ENCODE data around the gene CD4.

The CD4 gene

DNA sequence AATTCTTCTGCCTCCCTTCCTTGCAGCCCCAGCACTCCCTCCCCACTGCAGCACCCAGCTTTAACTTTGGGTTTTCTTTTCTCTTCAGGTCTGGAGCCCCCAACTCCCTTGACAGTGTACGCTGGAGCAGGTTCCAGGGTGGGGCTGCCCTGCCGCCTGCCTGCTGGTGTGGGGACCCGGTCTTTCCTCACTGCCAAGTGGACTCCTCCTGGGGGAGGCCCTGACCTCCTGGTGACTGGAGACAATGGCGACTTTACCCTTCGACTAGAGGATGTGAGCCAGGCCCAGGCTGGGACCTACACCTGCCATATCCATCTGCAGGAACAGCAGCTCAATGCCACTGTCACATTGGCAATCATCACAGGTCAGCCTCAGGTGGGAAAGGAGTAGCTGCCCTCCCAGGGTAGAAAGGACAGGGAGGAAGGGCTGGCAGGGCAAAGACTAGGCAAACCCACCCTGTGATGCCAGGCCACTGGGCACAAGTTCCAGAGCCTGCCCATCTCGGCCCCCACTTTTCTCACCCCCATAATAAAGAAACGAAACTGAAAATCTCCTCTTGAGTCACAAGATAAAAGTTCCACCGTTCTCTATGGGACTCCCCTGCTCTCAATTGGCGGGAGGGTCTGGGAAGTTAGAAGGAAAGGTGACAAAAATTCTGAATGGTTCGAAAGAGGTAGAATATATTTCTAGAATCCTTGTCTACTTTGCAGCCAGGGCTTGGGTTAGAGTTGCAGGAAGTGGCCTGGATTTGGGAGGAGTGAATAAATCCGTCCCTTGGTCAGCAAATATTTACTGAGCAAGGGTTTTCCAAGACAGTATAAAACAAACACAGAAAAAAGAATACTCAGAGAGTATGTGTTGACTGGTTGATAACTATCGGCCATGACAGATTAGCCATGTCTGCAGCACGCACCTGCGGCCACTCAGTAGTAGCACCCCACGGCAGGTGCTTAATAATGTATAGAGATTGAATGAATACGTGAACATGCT lies 13.8 kb upstream of the CD4 start:
- in situ Hi-C loops (cut with MboI; ENCODE audit: low sequenced_read_pairs): no loop called here

DNA sequence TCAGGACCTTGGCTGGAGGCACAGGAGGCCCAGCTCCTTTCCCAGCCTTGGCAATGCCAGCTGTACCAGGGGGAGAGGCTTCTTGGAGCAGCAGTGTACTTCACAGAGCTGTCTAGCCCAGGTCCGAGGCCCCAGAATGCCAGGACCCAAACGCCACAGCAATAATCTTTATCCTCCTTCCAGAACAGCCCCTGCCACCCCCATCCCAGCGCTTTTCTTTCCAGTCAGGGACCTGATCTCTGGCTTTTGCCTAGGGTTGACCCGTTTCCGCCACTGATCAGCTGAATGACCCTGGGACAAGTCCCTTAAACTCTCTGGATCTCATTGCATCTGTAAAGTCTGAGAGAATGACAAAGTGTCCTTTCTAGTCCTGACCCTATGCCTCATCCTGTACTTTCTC lies 11.9 kb upstream of the CD4 start:
- in situ Hi-C loops (cut with MboI; ENCODE audit: low sequenced_read_pairs): no loop called here

DNA sequence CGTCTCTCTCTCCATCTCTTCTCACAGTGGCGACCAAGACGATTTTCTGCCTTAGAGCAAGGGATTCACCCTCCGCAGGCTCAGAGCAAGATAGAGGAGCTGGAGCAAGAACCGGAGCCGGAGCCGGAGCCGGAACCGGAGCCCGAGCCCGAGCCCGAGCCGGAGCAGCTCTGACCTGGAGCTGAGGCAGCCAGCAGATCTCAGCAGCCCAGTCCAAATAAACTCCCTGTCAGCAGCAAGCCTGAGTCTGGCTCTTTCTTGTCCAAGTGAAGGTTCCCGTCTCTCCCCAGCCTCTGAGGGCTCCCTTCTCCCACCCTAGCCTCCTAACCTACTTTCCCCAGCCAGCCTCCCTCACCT lies 11.1 kb upstream of the CD4 start:
- in situ Hi-C loops (cut with MboI; ENCODE audit: low sequenced_read_pairs): no loop called here

DNA sequence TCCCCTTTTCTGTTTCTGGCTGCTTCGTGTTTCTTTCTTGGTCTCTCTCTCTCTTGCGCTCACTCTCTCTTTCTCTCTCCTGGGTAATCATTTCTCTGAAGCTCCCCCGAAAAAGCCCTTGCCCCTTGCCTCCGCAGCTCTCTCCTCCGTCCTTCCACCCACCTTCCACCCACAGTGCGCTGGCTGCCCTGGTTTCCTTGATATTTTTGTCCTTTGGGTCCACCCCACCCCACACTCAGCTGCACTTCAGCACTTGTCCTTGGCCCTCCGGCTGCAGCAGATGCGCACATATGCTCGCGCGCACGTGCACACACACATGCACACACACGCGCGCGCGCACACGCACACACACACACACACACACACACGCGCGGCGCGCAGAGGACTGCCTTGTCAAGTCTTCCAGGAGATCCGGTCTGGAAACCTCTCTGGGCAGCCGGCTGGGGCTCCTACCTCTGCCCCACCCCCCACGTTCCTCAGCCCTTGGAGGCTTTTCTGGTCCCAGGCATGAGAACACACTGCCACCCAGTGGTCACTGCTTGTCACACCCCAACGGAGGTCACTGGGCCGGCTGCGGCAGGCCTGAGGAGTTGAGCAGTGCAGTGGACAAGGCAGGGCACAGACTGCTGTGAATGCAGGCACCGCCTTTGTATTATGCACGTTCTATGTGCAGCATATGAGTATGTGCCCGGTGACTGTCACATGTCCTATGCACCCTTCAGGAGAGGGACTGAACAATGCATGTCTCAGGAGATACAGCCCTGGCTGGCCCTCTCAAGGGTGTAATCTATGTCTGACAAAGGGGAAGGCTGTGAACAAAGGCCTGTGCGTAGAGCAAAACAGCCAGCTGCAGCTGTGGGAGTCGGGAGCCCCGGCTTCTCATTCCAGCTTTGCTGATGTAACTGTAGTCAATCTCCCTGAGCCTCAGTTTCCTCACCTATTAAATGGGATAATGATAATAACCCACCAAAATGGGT lies 10.5 kb upstream of the CD4 start:
- in situ Hi-C loops (cut with MboI; ENCODE audit: low sequenced_read_pairs): no loop called here

DNA sequence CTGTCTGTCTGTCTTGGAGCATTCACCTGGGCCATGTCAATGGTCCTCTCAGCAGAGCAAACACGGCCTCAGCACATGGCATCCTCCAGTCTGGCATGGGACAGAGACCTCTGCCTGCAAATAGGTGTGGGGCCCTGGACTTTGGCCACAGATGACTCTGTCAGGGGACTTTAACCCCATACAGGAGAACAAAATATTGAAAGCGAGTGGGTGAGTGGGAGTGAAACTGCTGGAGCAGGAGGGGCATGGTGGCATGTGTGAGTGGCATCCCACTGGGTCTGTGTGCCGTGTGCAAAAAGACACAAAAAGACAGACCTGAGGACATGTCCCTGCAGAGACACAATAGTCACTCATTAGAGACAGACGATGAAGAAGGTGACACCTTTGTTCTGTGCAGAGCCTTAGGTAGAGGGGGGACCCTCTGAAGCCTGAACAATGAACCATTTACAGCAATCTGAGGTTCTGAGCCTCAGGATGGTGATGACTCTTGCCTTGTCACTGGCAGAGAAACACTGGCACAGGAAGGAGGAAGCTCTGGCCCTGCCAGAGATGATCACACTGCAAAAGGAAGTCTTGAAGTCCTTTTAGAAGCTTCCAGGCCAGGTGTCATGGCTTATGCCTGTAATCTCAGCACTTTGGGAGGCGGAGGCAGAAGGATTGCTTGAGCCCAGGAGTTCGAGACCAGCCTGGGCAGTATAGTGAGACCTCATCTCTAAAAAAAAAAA lies 9.5 kb upstream of the CD4 start:
- in situ Hi-C loops (cut with MboI; ENCODE audit: low sequenced_read_pairs): no loop called here

DNA sequence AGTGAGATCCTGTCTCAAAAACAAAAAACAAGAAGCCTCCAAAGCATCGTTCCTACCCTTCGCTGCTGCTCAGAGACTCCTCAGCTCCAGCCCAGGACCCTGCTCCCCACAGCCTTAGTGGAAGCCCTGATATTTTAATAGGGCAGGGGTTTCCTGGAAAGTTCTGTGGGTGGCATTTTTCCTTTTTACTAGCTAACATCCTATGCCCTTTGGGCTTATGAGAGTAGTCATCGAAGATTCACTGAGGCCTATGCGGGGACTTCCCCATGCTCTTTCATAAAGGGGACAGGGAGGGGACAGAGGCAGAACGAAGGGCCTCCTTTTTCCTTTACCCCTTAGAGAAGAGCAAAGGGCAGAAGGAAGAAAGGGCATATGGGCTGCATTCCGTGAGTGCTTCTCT lies 8.8 kb upstream of the CD4 start:
- in situ Hi-C loops (cut with MboI; ENCODE audit: low sequenced_read_pairs): no loop called here

DNA sequence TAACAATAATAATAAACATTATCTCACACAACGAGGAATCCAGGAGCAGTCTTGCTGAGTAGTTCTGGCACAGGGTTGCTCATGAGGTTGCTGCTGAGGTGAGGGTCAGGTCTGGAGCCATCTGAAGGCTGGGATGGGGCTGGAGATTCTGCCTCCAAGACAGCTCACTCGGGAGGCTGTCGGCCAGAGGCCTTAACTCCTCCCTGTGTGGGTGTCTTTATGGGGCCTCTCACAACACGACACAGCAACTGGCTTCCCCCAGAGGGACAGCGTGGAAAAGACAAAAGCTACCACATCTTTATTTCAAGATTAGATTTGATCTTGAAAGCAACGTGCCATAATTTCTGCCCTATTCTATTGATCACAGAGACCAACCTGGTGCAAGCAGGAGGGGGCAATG lies 7.2 kb upstream of the CD4 start:
- in situ Hi-C loops (cut with MboI; ENCODE audit: low sequenced_read_pairs): no loop called here

DNA sequence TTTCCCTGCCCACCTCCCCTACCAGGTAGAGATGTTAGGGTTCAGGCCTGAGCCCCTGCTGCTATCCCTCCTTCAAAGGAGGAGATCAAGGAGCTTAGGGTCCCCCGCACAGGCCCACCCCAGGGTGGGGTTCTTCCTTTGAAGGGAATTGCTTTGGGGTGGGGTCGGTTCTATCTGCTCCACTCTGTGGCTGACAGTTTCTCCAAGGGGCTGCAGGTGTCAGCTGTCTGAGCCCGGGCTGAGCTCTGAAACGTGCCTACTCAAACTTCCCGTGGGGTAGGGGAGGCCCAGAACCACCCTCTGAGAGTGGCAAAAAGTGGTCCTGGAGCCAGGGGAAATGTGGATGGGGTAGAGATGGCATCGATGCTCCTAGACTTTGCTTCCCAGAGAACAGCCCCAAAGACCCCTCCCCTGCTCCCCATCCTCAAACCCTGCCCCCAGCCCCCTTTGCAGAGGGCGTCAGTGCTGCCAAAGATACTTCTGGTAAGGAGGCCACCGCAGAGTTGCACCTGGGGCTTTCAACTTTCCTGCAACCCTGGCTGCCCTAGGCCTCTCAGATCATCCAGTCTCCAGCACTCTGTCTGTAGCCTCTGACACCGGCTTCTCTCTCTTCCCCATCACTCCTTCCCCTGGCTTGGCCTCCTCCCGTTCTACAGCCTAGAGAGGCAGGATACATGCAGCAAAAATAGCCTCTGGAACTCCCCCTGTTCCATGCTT lies 6.3 kb upstream of the CD4 start:
- in situ Hi-C loops (cut with MboI; ENCODE audit: low sequenced_read_pairs): no loop called here

DNA sequence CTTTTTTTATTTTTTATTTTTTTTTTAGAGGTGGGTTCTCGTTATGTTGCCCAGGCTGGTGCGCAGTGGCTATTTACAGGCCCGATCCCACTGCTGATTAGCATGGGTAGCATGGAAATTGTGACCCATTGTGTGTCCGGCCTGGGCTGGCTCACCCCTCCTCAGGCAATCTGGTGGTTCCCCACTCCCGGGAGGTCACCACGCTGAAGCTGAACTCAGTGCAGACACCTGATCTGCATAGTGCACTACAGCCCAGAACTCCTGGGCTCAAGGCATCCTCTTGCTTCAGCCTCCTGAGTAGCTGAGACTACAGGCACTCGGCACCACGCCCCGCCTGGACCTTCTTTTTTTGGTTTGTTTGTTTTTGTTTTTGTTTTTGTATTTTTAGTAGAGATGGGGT lies 5.5 kb upstream of the CD4 start:
- in situ Hi-C loops (cut with MboI; ENCODE audit: low sequenced_read_pairs): no loop called here

DNA sequence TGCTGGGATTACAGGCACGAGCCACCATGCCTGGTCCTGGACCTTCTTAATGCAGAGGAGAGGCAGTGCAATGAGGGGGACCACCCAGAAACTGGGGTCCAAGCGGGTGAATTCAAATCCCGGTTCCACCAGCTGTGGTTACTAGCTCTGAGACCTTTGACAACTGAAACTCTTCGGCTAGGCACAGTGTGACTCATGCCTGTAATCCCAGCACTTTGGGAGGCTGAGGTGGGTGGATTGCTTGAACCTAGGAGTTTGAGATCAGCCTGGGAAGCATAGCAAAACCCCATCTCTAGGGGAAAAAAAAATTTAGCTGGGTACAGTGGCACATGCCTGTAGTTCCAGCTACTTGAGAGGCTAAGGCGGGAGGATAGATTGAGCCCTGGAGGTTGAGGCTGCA lies 5.0 kb upstream of the CD4 start:
- in situ Hi-C loops (cut with MboI; ENCODE audit: low sequenced_read_pairs): no loop called here

DNA sequence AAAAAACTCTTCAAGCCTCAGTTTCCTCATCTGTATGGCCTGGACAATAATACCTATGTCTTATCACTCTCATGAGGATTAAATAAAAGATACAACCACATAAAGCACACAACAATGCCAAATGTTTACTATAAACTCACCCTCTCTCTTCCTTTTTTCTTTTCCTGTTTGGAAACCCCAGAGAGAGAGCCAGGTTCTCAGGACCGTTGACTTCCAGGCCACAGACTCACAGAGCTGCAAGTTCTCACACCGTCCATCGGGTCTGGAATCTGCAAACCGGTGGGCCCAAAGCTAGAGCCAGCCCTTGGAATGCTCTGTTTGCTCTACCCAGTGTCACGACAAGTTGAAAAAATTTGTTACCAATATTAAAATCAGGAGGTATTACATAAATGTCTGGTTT lies 4.6 kb upstream of the CD4 start:
- in situ Hi-C loops (cut with MboI; ENCODE audit: low sequenced_read_pairs): no loop called here

DNA sequence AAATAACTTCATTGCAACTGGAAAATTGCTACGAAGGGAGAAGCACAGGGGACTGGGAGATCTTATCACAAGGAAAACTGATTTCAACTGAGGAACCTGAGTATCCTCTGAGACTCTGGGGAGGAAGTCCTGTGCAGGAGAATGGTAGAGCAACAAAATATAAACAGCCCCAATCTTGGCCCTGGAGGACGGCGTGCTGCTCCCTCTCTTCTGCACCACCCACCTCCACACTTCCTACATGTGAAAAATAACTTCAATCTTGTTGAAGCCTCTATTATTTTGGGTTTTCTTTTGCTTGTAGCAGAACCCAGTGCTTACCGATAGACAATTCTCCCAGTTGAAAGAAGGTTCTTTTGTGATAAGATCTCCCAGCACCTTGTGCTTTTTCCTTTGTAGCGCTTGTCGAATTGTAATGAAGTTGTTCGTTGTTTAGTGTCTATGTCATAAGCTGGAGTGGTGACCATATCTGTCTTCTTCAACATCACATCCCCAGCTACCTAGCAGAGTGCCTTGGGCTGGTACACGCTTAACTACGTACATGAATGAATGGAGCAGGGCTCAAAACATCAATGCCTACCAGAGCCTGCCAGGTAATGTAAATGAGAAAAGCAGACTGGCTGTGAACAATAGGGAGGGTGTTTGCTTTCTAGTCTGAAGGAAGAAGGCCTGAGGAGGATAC lies 2.8 kb upstream of the CD4 start:
- in situ Hi-C loops (cut with MboI; ENCODE audit: low sequenced_read_pairs): no loop called here

DNA sequence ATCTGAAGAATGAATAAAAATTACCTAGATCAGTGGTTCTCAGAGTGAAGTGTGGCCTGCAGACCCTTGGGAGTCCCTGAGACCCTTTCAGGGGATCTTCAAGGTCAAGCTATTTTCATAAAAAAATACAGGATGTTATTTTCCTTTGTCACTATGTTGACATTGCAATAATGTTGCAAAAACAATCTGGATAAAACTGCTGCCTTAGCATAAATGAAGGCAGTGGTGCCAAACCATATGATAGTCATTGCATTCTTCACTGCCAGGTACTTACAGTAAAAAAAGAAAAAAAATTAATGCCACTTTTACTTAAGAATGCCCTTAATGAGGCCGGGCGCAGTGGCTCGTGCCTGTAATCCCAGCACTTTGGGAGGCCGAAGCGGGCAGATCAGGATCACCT lies 2.0 kb upstream of the CD4 start:
- in situ Hi-C loops (cut with MboI; ENCODE audit: low sequenced_read_pairs): no loop called here

DNA sequence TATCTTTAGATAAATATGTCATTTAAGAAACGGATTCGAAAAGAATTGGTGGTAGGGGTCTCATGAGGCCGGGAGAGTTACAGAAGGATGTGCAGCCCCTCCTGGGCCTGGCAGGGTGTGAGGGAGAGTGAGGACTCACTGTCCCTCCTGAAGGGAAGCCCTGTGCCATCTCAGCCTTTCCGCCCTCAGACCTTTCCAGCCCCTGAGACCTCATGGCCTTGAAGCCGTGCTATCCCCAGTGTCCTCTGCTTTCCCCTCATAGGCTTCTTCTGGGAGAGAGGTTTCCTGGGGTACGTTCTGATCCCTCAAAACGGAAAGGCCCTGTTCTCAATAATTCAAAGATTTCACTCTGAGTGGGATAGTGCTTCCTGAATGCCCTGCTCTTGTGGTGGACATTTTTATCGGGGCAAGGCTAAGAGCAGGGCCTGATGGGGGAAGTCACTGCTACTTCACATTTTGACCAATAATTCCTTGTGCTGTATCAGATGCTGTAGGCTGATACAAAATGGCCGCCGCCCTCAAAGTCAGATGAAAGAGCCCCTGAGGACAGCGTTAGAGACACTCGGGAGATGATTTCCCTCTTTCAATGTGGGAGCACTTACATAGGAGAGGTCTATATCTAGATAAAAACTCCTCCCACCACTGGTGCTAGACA lies 1.3 kb downstream of the CD4 start:
- in situ Hi-C loops (cut with MboI; ENCODE audit: low sequenced_read_pairs): no loop called here

DNA sequence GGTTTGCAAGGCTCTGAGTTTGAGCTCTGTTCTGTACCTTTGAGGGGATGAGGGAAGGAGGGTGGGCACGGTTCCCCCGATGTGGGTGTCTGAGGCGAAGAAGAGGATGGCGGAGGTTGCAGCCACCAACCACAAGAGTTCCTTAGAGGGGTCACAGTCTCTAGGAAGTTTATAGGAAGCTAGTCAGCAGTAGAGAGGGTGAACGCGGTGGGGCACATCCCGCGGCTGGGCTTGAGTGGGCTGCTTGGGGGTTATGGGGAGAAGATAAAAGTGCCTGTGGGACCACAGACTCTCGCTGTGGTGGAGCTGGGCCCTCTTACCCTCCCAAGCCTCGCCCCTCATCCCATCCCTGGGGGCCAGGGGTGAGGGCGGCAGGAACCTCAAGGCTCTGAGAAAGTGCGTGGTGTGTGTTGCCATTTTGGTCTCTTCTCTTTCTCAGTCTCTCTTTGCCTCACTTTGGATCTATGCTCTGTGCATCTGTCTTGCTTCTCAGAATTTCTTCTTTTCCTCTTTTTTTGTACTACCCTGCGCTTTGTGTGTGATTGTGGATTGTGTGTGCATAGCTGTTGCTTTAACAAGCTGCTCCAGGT lies 2.7 kb downstream of the CD4 start:
- in situ Hi-C loops (cut with MboI; ENCODE audit: low sequenced_read_pairs): no loop called here

DNA sequence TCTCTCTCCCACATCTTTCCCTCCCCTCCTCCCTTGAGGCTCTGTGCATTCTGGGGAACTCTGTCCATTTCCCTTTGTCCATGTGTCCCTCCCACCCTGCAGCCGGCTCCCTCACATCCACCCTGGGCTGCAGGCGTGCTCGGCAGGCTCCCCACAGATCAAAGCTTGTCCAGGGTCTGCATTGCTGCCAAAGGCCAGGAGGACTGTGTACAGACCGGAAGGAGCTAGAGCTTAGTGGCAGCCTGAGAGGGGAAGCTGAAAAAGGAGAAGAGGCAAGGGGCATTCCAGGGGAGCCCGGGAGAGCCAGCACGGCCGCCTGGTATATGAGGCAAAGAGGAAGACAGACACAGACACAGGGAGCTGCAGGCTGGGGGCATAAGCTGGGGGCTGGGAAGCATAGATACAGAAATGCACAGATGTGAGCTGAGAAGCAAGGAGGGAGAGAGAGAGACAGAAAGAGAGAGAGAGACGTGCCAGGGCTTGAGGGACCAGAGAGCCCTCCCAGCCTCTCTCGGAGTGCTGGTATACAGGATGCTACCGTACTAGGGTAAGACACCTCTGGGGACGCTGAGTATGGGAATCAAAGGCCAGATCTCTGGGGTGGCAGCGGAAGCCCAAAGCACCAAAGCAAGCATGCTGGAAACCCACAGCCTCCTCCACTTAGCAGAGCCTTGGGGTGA lies 3.3 kb downstream of the CD4 start:
- in situ Hi-C loops (cut with MboI; ENCODE audit: low sequenced_read_pairs): no loop called here

DNA sequence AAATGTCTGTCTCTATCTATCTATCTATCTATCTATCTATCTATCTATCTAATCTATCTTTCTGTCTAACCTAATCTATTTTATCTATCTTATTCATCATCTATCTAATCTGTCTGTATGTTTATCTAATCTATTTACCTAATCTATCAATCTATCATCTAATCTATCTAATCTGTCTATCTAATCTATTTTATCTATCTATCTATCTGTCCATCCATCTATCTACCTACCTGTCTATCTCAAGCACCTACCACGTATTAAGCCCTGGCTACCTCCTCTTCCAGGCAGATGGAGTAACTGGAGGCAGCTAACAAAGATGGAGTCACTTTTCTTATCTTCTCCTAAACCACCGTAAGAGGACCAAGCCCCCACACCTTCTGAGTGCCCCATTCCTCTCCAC lies 5.8 kb downstream of the CD4 start:
- in situ Hi-C loops (cut with MboI; ENCODE audit: low sequenced_read_pairs): no loop called here

DNA sequence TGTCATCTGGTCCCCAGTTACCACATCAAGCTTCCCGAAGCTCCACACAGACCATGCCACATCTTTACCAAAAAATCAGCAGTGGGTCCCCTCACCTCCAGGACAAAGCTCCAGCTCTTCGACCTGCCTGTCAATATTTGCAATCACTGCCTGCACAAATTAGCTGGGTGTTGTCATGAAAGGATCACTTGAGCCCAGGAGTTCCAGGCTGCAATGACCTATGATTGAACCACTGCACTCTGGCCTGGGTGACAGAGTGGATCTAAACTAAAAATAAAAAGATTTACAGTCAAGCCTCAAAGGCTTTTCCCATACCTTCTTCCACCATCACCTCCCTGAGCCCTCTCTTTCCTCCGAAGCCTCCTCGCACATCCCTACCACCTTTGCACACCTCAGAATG lies 7.2 kb downstream of the CD4 start:
- in situ Hi-C loops (cut with MboI; ENCODE audit: low sequenced_read_pairs): no loop called here

DNA sequence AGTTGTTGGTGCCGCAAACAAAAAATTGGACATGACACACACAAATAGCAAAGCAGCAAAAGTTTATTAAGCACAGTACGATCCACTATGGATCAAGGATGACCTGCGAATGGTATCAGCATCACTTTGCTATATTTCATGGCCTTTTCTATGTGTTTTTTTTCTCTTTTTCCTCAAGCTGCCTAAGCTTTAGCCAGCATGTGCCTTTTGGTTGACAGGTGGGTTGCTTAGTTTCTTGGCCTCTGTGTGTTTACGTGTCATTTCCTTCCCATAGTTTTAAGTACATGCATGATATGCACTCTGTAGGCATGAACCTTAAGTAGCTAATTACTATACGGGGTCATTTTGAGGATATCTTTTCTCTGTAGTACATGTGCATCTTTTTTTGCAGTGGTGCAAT lies 9.8 kb downstream of the CD4 start:
- in situ Hi-C loops (cut with MboI; ENCODE audit: low sequenced_read_pairs): no loop called here
